ENCODE results near the gene CTIF.

The CTIF gene

GRCh38 chr18:48703028-48703386 lies 164.2 kb downstream of the CTIF start:
- TF ChIP-seq CREB1 (IDR thresholded peaks at IDR 0.05; ENCODE audit: low read depth), result no peak
- no peak for TF ChIP-seq TEAD4 (IDR thresholded peaks at IDR 0.05)
- TF ChIP-seq RAD21 (IDR thresholded peaks at IDR 0.05; ENCODE audit: low read depth), result no peak

- TF ChIP-seq FOXM1 (IDR thresholded peaks at IDR 0.05; ENCODE audit: borderline replicate concordance, low read depth) (no peak), EP300 (IDR thresholded peaks at IDR 0.05; ENCODE audit: borderline replicate concordance) (no peak), YY1 (IDR thresholded peaks at IDR 0.05; ENCODE audit: low read depth) (no peak), NFIC (IDR thresholded peaks at IDR 0.05) (no peak), TEAD4 (IDR thresholded peaks at IDR 0.05) (no peak)
These were observed 164.6 kb downstream of the CTIF start for GRCh38 chr18:48703418-48703817.

DNA sequence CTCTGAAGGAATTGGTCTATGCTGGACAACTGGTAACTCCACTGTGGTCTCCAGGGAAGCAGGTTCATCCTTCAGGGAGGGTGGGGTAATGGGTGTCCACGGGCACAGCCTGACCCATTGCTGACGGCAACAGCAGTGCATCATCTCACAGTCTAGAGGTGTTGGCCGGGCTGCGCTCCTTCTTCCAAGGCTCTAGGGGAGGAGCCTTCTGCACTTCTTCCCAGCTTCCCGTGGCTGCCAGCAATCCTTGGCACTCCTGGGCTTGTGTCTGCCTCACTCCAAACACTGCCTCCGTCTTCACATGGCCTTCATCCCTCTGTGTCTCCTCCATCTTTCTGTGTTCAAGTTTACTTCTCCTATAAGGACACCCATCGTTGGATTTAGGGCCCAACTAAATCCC lies 166.2 kb downstream of the CTIF start:
- TF ChIP-seq FOXM1 (IDR thresholded peaks at IDR 0.05; ENCODE audit: borderline replicate concordance, low read depth) (no peak), NFIC (IDR thresholded peaks at IDR 0.05) (no peak), ZBTB7A (IDR thresholded peaks at IDR 0.05; ENCODE audit: low read depth) (no peak), TAF1 (IDR thresholded peaks at IDR 0.05; ENCODE audit: low read depth) (no peak), REST (IDR thresholded peaks at IDR 0.05; ENCODE audit: low read depth) (no peak), RAD21 (IDR thresholded peaks at IDR 0.05; ENCODE audit: low read depth) (no peak), CEBPB (IDR thresholded peaks at IDR 0.05) (no peak), YY1 (IDR thresholded peaks at IDR 0.05; ENCODE audit: low read depth) (no peak), EP300 (IDR thresholded peaks at IDR 0.05; ENCODE audit: borderline replicate concordance) (no peak), CREB1 (IDR thresholded peaks at IDR 0.05; ENCODE audit: low read depth) (no peak), EGR1 (IDR thresholded peaks at IDR 0.05) (no peak)
- TF ChIP-seq, protein P1, sequence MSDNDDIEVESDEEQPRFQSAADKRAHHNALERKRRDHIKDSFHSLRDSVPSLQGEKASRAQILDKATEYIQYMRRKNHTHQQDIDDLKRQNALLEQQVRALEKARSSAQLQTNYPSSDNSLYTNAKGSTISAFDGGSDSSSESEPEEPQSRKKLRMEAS (IDR thresholded peaks at IDR 0.05), result no peak
- TF ChIP-seq, protein P2, sequence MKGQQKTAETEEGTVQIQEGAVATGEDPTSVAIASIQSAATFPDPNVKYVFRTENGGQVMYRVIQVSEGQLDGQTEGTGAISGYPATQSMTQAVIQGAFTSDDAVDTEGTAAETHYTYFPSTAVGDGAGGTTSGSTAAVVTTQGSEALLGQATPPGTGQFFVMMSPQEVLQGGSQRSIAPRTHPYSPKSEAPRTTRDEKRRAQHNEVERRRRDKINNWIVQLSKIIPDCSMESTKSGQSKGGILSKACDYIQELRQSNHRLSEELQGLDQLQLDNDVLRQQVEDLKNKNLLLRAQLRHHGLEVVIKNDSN (IDR thresholded peaks at IDR 0.05), result no peak

GRCh38 chr18:48705531-48705930 lies 166.7 kb downstream of the CTIF start:
- TF ChIP-seq YY1 (IDR thresholded peaks at IDR 0.05; ENCODE audit: low read depth), result no peak
- TF ChIP-seq EP300 (IDR thresholded peaks at IDR 0.05; ENCODE audit: borderline replicate concordance), result no peak
- no peak for TF ChIP-seq EGR1 (IDR thresholded peaks at IDR 0.05)
- no peak for TF ChIP-seq NFIC (IDR thresholded peaks at IDR 0.05)
- TF ChIP-seq, protein P2 (IDR thresholded peaks at IDR 0.05), result no peak
- TF ChIP-seq, protein P1 (IDR thresholded peaks at IDR 0.05), result no peak
- TF ChIP-seq FOXM1 (IDR thresholded peaks at IDR 0.05; ENCODE audit: borderline replicate concordance, low read depth), result no peak
- no peak for TF ChIP-seq RAD21 (IDR thresholded peaks at IDR 0.05; ENCODE audit: low read depth)
- TF ChIP-seq CEBPB (IDR thresholded peaks at IDR 0.05), result no peak
- no peak for TF ChIP-seq ZBTB7A (IDR thresholded peaks at IDR 0.05; ENCODE audit: low read depth)
- TF ChIP-seq REST (IDR thresholded peaks at IDR 0.05; ENCODE audit: low read depth), result no peak
- no peak for TF ChIP-seq TAF1 (IDR thresholded peaks at IDR 0.05; ENCODE audit: low read depth)
- TF ChIP-seq TEAD4 (IDR thresholded peaks at IDR 0.05), result no peak
- no peak for TF ChIP-seq TCF12 (IDR thresholded peaks at IDR 0.05; ENCODE audit: low read depth)
- no peak for TF ChIP-seq CREB1 (IDR thresholded peaks at IDR 0.05; ENCODE audit: low read depth)

DNA sequence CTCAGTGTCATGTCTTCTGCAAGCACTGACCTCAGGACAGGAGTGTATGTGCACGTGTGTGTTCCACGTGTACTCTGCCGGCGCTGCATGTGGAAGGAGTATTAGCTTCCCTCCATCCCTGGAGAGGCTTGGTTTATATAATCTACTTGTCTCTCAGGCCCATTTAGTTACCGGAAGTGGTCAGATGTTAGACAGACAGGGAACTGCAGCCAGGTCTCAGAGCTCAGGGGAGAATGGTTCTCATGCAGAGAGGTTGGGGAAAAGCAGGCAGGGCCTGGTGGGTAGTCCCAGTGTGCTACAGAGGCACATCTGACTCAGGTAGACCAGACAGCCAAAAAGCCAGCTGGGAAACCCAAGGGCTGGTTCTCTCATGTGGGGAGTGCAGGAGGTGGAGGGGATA lies 167.9 kb downstream of the CTIF start:
- TF ChIP-seq TCF12 (IDR thresholded peaks at IDR 0.05; ENCODE audit: low read depth), result no peak
- no peak for TF ChIP-seq EGR1 (IDR thresholded peaks at IDR 0.05)
- TF ChIP-seq FOXM1 (IDR thresholded peaks at IDR 0.05; ENCODE audit: borderline replicate concordance, low read depth), result no peak

- TF ChIP-seq CEBPB (IDR thresholded peaks at IDR 0.05) (no peak), TEAD4 (IDR thresholded peaks at IDR 0.05) (no peak), YY1 (IDR thresholded peaks at IDR 0.05; ENCODE audit: low read depth) (no peak), FOXM1 (IDR thresholded peaks at IDR 0.05; ENCODE audit: borderline replicate concordance, low read depth) (no peak)
These were observed 168.9 kb downstream of the CTIF start for GRCh38 chr18:48707636-48708296.
